Activated gamma-delta T cell treated with anti-CD3 and anti-CD28 coated beads, Interleukin-2, amount 50 U/mL, for 16 hours (primary cell): Measurements from ENCODE around the gene BCL11A.
A peak's percentile ranks its signal among the peaks of the same experiment; 100 is the strongest.

Source experiments
- DNase-seq: peaks from one replicate; pipeline ENCODE4 v3.0.0-alpha.2; 2020; ENCODE audit warnings: low read depth

The BCL11A gene

DNA sequence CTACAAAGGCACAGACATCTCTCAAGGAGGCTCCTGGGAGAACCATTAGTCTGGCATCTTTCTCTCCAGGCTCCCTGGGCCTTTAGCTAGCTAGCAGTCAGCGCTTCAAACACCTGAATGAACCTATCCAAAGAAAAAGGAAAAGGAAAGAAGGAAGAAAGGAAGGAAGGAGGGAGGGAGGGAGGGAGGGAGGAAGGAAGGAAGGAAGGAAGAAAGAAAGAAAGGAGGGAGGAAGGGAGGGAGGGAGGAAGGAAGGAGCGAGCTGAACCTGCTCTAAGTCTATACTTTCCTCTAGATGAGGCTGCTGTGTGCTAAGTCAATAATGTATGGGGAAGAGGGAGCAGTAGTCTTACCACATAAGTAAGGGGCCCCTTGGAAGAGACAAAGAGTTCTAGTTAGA lies 5.1 kb upstream of the BCL11A start:
- DNase-seq, result no peak

DNA sequence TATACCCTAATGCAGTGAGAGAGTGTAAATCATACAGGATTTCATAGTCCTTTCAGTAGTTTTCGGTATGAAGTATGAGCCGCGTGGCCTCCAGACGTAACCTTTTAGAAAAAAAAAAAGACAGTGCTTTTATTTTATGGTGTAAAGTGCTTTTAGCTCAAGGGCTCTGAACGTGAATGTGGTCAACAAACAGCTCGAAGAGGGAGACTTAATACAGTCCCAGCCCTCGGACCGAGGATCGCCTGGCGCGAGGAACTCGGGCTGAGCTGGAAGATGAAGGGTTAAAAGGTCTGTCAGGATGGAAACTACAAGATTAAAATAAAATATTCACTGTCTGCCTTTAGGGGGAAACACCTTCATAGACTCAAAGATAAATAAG lies 4.0 kb upstream of the BCL11A start:
- DNase-seq, result no peak

DNA sequence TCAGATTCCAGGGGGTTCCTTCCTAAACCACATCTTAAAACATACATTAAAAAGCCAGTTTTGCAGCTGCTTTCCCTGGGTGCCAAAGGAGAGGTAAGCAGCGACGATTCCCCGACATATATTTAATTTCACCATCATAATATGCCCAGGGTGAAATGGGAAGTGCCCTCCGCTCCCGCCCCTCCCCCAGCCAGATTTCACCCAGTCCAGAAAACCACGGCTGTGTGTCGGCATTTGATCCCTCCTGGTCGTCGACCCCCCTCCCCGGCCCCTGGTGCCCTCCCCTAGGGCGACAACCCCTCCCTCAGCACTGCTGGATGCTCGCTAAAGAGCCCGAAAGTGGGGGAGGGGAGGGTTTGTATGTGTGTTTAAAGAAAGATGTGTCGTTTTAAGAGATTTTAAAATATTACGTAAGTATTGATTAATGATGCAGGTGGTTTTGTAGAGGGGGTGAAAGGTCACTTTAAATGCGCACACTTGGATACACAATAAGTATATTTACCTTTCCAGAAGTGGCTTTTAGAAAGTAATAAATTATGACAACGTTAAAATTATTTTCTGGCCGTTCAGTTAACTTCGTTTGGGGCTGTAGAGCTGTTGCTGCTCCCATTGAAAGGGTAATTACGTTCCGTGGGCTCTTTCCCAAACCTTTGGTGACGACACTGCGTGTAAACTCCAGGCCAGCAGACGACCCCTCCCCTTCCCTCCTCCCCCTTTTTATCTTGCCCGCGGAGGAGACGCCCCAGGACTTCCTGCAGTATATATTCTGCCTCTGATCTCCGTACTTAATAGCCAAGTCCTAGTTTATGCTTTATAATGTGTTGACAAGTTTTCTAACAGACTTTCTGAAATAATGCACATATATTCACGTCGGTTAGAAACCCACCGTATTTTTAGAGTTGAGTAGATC lies 3.4 kb upstream of the BCL11A start:
- no peak for DNase-seq

DNA sequence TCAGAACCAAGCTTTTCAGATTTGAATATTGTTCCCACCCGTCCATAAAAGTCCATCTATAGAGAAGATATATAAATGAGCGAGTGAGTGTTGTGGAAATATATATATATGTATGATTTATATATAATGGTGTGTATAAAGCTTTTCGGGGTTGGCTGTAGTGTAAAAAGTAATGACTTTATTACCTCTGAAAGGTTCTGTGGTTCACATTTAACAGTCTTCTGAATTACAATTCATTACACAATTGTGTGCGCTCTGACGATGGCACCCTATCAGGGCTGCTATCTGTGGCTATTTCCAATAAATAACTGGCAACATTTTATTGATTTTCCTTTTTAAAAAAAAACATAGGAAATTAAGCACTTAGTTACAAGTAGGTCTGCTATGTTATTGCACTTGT lies 2.7 kb upstream of the BCL11A start:
- no peak for DNase-seq

DNA sequence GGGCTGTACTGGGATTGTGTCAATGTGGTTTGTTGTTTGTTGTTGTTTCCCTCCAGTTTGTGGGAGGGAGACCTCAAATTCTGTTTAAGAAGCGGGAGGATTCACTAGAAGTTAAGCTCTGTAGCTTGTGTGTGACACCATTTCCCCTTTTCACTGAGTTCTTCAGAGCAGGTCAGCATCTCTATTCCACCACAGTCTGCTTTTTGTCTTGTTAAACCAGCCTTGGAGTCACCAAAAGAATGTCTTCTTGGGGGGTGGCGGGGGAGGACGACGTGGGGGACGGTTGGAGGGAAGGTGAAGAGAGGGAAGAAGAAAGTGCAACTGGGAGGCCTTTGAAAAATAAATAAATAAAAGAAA lies 2.3 kb upstream of the BCL11A start:
- no peak for DNase-seq

DNA sequence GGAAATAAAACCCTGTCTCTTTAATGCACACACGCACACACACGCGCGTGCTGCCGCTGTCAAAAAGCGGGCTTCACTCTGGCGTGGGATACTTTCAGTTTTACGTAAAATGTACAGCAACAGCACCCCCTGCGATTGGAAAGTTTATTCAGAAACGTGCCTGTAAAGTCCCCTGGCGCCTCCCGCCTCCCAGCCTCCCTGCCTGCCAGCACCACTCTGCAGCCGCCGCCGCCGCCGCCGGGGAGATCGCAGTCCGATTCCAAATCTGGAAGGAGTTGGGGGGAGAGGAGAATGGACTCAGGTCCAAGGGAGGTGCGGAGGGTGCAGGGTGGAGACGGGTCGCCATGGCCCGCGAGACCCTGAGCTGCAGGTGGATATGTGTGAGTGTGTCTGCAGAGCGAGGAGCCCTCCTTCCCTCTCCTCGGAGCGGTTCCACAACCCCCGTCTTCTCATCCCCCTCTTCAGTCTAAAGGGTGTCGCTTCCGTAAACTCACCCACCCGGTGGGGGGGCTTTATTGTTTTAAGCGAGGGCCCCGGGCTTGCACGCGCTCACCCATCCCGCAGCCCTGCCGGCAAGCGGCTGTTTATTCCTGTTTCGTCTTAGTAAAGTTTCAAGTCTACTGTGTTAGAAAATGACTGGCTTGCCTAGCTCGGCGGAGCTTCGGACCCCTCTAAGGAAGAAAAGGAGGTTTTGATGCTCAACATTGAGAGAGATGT lies 1.8 kb upstream of the BCL11A start:
- DNase-seq, result peak; percentile 39

DNA sequence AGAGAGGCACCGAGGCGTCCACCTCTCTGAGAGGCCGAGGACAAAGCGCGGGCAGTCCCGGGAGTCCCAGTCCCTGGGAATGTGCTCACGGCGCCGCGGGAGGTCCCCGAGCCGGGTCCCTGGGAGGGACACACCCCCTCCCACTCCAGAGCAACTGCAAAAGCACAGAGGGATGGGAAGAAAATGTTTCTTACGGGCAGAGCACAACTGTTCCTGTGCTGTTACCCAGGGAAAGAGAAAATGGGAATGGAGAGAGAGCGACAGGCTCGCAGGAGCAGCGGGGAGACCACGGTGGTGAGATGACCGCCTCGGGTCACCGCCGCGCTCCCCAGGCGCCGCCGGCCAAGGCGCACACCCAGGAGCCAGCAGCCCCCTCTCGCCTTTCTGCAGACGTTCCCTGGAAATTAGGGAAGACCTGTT lies 1.2 kb upstream of the BCL11A start:
- no peak for DNase-seq

DNA sequence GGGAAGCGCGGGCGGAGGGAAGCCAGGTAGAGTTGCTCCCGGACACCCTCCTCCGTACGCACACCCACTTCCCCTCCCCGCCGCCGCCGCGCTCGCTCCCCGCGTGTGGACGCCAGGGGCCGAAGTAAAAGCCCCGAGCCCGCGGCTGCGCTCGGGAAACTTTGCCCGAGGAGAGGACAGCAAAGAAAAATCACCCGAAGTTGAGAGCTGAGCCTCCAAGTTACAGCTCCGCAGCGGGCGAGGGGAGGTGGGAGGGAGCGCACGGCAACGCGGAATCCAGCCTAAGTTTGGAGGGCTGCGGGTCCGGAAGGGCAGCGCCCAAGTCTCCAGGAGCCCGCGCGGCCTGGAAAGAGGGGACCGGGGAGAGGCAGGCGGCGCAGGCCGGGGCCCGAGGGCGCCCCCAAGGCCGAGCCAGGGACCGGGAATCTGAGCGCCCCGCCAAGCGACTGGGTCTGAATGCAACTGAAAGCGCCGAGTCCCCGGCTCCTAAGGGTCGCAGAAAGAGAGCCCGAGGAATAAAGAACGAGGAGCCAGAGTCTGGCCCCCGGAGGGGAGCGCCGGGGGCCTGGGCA lies 706 bp upstream of the BCL11A start:
- DNase-seq, result no peak

DNA sequence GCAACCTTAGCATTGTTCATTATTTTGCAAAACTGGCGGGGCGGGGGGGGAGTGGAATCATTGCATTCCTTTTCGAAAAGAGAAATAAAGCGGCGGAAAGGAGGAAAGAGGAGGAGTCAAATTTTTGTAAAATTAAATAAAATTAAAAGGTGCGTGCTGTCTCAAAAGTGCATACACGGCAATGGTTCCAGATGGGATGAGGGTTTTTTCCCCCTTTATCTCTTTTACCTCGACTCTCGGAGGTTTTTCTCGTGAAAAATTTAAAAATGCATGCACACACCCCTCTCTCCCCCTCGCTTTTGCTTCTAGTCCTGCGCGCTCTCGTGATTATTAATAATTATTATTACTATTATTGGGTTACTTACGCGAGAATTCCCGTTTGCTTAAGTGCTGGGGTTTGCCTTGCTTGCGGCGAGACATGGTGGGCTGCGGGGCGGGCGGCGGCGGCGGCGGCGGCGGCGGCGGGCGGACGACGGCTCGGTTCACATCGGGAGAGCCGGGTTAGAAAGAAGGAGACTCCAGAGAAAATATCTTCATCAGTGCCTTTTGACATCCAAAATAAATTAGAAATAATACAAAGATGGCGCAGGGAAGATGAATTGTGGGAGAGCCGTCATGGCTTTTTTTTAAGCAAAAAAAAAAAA lies 481 bp downstream of the BCL11A start:
- DNase-seq, result no peak

DNA sequence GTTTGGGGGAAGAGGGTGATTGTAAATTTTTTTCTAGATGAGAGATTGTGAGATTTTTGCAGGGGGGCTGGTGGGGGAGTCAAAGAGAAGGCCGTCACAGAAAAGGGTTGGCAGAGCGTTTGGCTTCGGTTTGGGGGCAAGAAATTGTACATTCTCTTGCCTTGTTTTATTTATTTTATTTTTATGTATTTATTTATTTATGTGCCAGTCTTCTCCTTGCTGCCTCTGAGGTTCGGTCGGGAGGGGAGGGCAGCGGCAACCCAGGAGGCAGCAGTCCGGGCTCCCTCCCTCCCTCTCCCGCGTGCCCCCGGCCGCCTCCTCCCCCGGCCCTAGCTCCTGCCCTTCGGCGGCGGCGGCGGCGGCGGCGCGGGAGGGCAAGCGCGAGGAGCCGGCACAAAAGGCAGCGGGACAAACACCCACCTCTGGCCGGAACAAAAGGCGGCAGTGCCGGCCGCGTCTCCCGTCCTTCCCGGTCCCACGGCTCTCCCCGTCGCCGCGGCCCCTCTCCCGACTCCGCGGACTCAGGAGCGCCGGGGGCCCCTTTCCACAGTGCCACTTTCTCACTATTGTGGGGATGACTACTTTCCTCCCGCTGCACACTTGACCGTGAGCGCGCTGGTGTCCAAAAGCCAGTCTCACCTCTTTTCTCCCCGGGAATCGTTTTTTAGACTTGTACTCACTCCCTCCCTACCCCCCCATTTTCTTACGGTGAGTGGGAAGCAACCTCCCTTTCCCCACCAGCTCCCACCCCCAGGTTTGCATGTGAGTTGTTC lies 1.2 kb downstream of the BCL11A start:
- no peak for DNase-seq

DNA sequence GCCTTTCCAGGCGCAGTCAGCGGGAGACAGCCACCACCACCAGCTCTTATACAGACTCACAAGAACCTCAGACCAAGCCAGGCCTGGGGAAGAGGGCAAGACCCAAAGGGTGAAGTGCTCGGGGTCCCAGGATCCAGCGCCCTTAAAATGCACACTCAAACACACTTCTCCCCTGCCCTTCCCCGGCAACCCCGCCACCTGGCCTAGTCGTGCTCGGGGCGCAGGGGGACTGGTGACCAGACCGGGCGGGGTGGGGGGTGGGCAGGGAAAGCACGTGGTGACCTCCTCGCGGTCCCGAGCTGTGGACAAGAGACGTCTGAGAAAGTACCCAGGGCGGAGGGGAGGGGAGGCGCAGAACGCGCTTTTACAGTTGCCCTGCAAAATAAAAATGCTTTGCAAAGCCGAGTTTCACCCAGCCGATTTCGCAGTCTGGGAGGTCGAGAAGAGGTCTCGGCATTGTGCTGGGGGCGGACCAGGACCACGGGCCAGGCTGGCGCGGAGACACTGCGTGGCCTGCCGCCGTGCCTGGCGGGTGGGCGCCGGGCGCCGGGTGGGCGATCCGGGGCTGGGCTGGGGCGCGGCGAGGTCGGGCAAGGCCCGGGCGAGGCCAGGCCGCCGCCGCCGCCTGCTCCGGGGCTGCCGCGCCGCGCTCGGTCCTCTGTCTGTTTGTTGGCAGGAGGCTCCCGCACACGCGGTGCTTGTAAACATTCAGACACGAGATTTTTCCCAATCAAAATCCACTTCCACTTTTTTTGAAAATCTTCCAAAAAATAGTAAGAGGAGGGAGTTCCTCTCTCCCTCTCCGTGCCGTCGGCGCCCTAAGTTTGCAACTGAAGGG lies 2.0 kb downstream of the BCL11A start:
- no peak for DNase-seq

DNA sequence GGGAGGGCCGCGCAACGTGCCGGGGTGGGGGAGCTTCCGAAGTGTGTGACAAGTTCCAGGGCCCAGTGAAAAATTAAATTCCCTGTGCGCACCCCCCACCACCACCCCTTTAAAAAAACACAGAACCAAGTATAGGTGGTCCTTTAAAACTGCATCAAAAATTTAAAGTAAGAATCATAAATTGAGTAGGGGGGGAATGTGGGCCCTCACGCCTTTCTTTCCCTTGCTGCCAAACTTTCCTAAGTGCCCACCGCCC lies 2.5 kb downstream of the BCL11A start:
- DNase-seq, result no peak

DNA sequence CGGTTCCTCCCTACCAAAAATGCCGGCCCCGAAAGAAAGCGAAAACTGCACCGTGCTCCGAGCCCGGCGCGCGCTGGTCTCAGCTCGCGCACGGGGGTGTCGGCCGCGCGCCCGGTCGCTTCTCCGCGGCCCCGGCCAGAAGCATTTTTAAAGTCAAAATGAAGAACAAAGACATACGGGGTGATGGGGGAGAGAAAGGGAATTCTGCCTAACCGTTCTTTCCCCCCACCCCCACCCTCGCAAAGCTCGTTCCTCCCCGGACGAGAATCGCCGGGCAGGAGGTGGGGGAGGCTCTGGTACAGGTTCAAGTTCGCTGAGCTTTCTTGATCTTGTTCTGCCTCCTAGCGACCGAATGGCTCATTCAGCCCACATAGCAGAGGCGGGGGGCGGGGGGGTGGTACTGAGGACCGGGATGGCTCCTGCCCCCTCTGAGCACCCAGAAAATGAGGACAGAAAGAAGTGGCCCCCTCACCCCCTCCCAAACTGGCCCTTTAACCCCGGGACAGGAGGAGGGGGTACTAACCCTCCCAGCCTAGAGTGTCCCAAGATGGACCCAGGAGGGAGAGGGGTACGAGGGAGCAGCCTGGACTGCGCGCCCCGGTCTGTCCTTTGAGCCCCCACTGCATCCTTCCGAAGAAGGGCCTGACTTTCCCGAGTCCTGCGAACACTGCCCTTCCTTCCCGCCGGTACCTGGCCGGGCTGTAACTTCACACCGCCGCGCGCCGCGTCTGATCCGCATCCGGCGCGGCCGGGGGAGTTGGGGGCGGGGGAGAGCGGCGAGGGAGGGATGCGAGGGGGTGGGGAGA lies 3.1 kb downstream of the BCL11A start:
- DNase-seq, result no peak

DNA sequence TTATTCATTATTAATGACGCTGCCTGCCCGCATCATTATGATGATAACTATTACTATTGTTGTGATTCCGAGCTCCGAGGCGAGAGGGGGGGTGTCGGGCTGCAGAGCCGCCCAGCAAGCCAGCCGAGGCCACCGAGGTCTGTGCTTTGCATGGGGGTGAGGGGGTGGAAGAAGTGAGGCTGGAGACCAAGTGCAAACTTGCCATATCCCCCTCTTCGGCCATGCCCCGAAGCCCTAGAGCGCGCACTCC lies 3.6 kb downstream of the BCL11A start:
- DNase-seq, result no peak

DNA sequence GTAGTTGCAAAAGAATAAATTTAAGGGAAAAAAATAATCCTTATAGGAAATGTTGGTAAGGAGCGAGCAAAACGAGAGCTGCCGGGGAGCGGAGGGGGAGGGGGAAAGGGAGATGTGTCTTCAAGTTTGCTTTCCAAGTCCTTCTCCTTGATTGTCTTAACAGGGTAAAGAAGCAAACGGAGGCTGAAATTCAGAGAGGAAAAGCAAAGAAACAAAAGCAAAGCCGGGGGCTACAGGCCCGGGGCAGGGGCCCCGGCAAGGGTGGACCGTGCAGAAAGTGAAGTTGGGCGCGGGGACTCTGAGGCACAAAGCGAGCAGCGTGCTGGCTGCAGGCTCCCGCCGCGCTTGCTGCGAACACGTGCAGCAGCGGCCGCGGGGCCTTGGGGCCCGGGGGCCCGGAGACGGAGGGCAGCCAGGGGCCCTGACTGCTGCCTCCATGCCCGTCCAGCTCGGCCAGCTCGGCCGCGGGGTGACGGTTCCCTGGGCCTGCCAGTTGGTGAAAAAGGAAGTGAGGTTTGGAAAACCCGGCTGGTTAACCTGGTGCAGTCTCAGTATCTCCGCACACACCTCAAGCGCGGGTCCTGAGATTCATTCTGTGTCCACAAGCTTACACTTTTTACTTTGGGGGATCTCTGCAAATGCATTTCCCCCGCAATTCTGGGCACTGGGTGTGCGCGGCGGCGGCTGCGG lies 4.1 kb downstream of the BCL11A start:
- DNase-seq, result no peak

DNA sequence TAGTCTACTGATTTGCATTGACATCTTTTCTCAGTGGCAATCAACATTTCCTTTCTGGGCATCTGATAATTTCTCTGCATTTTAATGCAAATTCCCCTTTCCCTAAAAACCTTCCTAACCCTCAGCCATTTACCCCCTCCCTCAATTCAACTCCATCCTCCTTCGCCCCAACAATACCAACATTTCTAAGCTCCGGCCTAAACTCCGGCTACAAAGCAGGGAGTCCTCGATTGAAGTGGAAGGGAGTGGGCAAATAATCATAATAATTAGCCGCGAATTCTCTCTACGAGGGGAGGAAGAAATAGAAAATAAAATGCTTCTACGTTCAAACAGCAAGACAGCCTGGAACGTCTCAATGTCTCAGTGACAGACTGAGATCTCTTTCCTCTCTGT lies 4.6 kb downstream of the BCL11A start:
- no peak for DNase-seq

DNA sequence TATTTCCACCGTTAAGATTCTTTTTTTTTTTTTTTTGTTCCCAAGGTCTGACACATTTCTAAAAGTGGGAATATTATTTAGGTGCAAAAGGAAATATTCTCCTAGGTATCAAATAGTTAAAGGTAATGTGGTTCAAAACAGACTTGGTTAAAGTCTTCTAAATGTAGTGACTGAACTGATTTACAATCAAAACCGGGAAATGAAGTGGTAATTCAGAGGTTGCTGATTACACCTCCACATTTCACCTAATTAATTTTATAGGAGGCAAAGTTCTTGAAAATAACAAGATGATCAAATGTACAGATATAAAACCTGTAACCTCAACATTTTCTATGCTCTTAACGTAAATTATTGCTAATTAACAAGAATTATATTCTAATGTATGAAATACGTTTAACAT lies 5.1 kb downstream of the BCL11A start:
- no peak for DNase-seq

DNA sequence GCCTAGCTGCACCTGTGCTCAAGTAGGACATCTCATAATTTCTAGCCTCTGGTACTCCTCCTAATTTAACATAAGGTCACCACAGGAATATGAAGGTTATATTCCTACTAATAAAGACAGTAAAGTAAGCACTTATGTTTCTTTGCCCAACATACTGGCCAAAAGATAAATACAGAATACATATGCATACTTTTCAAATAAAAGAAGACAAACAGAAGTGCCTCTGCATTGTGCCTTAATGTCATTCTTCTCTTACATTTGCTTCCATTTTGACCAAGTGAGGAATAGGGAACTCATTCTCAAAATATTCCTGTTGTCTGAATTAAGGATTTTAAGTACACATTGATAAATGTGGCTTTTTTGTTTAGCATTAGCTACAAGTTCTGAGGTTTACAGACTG lies 5.6 kb downstream of the BCL11A start:
- DNase-seq, result no peak

DNA sequence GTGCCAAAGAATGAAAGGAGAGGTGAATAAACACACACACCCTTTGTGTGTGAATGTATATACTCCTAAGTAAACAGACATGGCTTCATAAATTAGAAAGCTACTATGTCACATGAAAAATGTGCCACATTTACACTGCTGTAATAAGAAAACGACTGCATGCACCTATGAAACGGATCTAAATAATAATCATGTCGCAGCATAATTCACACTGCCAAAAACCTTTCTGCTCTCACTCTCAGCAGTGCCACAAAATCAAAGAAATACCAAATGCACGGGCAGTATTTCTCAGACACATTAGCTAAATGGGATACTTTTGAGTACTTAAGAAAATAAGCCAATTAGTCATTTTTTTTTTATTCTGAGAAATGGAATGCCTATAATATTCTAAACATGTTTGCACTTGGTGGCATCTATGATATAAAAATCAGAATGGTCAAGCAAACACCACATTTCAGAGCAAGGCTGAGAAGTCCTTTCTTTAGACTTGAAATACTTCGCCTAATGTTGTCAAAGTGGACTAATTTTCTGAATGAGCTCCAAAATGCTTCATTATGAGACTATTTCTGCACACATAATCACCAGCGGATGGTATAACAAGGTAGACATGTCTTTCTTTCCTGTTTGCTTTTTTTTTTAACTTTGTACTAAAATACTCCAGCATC lies 6.6 kb downstream of the BCL11A start:
- DNase-seq, result no peak
